GM11168 (cell line): ENCODE measurements around the gene NFKBIL1.

Source experiments
- in situ Hi-C: fragments of 300-500 bp; cut with MboI; formaldehyde crosslinking; loops from one replicate; pipeline ENCODE4 v1.12.0; 2022; ENCODE audit warnings: low sequenced_read_pairs; ENCODE audit not compliant: unreplicated experiment

The NFKBIL1 gene

DNA sequence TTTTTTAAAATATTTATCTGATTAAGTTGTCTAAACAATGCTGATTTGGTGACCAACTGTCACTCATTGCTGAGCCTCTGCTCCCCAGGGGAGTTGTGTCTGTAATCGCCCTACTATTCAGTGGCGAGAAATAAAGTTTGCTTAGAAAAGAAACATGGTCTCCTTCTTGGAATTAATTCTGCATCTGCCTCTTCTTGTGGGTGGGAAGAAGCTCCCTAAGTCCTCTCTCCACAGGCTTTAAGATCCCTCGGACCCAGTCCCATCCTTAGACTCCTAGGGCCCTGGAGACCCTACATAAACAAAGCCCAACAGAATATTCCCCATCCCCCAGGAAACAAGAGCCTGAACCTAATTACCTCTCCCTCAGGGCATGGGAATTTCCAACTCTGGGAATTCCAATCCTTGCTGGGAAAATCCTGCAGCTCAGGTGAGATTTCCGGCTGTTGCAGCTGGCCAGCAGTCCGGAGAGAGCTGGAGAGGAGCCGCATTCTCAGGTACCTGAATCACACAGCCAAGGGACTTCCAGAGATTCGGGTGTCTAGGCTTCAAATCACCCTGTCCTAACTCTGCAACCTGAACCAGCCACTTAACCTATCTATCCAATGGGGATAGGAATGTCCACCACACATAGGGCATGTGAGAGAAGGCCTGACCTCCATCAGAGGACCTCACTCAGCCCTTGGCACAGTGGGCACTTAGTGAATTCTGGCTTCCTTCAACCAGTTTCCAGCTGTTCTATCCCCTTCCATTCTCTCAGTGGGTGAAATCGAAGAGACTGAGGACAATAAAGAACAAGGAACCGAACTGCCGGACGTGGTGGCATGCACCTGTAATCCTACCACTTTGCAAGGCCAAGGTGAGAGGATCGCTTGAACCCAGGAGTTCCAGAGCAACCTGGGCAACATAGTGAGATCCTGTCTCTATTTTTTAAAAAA lies 31.0 kb downstream of the NFKBIL1 start:
- in situ Hi-C loops, result no loop called here

DNA sequence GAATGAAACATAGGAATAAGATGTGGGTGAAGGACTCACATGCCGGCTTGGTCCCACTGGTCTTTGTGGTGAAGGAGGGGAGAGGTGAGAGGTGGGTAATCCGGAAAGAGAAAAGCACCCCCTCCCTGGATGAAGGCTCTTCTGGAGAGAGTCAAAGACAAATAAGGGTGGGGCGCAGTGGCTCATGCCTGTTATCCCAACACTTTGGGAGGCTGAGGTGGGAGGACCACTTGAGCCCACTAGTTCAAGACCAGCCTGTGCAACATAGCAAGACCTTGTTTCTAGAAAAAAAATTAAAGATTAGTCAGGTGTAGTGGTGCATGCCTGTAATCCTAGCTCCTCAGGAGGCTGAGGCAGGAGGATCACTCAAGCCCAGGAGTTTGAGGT lies 31.7 kb downstream of the NFKBIL1 start:
- in situ Hi-C loops, result no loop called here

DNA sequence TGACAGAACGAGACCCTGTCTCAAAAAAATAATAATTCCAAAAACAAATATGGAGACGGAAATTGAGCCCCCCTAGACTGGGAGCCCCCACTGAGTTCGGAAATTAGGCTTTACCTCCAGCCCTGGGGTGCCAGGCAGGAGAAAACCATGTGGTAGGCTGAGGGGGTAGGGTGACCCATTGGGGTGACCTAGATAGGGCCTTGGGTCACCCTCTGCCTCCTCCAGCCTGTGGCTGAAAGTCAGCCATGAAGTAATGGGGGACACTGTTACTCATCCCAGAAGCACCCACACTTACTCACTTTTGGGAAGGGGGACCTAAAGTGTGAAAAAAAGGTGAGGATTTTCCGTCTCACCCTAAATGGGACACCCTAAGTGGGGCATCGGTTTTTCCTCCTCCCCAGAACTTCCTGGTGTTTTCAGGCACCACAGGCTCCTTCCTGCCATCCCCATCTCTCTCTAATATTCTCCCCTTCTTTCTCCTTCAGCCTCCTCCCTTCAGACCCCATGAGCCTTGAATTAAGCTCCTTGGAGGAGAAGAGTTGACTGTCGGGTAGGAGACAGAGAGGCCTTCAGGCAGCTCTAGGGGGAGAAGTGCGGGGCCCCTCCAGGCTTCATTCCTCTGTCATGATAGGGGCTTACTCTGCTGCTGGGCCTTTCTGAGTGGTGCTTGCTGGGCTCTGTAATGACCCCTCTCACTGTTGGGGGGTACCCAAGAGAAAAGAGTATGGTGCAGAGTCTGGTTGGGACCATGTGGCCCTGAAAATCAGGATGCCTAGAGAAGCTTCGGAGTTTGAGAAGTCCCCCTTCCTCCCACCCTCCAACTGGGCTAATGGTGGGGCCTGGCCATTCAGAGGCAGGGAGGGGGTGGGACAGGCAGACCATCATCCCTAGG lies 32.4 kb downstream of the NFKBIL1 start:
- in situ Hi-C loops, result no loop called here

DNA sequence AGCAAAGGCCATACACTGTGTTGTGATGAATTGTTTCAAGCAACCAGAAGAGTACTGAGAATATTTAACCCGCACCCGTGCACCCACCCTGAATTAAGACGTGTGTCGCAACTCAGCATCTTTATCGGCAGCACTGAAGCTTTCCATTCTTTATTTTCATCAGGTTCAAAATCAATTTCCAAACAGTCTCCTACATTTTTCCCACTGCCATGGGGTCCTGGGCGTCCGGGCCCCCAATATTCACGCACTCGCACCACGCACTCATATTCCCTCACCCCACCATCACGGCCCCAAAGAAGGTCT lies 33.0 kb downstream of the NFKBIL1 start:
- in situ Hi-C loops, result no loop called here

DNA sequence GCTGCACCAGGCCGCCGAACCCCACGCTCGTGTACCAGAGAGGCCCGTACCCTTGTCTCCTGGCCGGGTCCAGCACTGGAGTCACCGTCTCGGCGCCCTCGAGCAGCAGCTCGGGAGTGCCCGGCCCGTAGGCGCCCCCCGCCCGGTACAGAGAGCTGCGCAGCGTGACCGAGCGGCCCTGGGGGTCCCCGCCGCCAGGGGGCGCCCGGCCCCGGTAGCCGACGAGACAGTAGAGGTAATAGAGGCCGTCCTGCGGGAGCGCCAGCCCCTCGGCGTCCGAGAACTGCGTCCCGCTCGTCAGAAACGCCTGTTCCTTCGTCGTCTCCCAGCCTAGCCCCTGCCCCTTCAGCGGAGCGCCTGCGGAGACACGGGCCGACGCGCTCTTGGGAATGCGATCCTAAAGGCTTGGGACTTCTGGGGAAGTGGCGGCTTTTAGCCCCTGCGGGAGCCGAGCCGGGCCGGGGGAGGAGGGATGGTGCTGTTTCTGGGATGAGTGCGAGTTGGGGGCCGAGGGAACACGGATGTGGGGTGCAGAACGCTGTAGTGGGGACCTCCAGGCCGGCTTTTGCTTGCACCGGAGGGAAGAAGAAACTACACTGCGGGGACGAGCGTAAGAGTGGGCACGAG lies 33.5 kb downstream of the NFKBIL1 start:
- in situ Hi-C loops, result no loop called here

DNA sequence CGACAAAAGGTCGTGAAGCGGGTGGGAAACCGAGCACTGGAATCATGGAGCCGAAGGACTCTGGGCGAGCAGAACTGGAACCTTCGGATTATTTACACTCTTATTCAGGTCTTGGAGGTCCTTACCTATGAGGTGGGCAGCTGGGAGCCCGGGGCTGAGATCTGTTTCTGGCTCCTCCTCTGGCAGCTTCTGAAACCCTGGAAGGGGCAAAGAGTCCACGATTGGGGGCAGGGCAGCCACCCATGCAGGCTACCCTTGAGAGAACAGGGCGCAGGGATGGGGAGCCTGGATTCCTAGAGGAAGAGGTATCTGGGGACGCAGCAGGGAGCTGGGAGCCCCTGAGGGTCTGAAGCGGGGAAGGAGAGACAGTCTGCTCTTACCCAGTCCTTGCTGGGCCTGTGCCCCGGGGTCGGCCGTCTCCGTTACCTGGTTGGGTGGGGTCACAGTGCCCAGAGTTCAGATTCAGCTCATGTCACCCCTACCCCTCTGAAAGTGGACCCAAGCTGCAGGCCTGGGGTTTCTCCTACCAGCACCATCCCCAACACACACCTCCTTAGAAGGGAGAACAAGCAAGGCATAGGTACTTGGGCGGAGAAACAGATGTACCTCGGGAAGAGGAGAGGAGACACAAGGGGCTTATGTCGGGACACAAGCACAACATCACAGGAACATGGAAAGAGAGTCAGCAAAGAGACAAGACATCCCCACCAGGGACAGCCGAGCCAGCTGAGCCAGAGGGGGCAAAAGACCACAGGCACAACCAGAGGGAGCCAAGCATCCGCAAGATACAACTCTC lies 34.2 kb downstream of the NFKBIL1 start:
- in situ Hi-C loops, result no loop called here

DNA sequence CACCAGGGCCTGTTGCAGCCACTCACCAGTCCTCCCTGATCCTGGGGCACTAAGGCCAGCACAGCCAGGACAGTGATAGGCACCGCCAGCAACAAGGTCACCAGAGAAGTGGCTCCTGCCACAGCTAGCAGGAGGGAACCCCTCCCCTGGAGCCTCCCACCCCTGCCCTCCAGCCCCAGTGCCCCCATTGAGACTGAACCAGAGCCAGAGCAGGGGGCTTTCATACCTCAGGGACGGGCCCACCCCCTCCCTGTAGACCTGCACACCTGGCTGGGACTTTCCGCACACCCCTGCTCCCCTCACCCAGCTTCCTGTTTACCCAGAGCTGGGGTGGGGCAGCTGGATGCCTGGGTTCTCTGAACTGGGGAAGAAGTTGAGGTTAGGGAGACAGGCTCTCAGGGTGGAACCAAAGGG lies 34.8 kb downstream of the NFKBIL1 start, which contains the start of gene LTB:
TSS of gene LTB (minus strand) at position 195 of the 414 bp plus-strand sequence. CDS start at position 188, 7 bp downstream.
- in situ Hi-C loops, result no loop called here

DNA sequence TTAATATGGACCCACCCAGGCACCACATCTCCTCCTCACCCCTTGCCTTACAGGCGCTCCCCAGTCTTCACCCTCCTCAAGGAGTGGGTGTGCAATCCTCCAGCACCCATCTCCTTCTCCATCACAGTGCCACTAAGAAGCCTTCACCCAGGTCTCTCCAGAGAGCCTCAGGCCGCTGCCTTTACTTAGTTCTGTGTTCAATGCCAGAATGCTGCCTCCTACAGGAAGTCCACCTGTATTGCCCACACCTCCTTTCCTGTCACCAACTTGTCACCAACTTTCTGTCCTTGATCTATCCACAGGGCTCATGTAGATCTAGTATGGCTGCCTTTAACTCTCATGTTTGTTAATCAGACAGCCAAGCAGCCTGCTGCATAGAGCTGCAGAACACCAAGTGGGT lies 38.1 kb downstream of the NFKBIL1 start:
- in situ Hi-C loops, result no loop called here

DNA sequence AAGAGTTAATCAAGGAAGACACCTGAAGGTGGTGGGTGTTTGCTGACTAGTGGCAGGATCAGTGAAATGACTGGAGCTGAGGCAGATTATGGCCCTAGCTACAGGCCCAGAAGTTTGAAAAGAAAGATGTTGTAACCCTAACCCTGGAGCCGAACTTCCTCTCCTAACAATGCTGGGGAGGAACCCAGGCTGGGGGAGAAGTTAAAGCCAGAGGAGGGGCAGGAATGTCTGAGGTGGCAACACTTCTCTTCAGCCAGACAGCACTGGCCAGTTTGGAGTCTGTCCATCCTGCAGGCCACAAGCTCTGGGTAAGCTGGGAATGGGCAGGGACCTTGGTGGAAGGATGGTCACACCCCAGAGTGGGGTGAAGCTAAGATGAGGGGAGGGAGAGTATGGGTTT lies 38.6 kb downstream of the NFKBIL1 start, which contains the start of gene LST1:
TSS of gene LST1 (plus strand) at position 270 of the 400 bp plus-strand sequence. CDS start 1,023 bp downstream, outside the sequence.
- in situ Hi-C loops, result no loop called here

DNA sequence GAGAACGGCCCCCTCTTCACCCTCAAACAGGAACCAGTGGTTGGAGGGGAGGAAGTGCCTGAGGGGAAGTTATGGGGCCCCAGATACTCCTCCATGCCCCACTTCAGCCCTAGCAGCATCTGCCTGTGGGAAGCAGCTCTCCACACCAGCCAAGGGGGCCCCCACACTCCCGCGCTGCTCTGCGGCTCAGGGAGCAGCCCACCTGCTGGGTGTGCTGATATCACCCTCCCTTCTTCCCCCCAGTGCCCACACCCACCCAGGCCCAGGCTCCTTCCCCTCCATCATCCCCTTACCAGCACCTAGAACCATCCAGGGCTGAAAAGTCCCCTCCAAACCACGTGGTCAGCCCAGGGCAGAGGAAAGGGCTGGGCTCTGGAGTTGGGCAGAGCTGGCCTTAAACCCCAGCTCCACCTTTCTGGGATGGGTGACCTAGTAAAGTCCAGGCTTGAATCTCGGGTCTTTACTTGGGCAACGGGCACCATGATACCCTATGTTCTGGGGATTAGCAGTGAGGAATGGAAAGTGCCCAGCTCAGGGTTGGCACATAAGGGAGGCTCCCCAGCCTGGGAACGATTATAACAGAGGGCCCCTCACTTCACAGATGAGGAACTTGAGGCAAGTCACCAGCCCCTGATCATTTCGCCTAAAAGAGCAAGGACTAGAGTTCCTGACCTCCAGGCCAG lies 39.3 kb downstream of the NFKBIL1 start:
- in situ Hi-C loops, result no loop called here

DNA sequence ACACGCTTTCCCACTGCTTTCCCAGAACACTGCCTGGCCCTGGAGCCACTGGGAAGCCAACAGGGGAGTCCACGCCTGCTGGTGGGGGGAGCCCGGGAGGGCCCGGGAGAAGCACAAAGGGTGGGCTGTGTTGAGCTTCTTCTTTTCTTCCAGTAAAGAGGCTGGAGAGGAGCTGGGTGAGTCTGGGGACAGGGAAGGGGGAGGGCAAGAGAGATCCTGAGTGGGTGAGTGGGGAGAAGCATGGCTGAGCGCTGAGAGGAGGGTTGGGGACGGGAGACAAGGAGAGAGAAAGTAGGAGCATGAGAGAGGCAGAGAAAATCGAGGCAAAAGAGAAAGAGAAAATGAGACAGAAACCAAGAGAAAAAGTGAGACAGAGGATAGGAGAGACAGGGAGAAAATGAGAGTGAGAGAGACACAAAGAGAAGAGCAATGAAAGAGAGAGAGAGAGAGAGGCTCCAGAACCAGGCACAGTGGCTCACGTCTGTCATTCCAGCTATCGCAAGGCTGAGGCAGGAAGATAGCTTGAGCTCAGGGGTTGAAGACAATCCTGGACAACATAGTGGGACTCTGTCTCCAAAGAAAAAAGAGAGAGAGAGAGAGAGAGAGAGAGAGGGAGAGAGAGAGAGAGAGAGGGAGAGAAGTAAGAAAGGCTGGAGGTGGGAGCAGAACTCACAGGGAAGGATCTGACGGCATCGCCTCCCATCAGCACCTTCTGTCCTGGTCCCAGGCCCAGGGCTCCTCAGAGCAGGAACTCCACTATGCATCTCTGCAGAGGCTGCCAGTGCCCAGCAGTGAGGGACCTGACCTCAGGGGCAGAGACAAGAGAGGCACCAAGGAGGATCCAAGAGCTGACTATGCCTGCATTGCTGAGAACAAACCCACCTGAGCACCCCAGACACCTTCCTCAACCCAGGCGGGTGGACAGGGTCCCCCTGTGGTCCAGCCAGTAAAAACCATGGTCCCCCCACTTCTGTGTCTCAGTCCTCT lies 40.7 kb downstream of the NFKBIL1 start:
- in situ Hi-C loops, result no loop called here

DNA sequence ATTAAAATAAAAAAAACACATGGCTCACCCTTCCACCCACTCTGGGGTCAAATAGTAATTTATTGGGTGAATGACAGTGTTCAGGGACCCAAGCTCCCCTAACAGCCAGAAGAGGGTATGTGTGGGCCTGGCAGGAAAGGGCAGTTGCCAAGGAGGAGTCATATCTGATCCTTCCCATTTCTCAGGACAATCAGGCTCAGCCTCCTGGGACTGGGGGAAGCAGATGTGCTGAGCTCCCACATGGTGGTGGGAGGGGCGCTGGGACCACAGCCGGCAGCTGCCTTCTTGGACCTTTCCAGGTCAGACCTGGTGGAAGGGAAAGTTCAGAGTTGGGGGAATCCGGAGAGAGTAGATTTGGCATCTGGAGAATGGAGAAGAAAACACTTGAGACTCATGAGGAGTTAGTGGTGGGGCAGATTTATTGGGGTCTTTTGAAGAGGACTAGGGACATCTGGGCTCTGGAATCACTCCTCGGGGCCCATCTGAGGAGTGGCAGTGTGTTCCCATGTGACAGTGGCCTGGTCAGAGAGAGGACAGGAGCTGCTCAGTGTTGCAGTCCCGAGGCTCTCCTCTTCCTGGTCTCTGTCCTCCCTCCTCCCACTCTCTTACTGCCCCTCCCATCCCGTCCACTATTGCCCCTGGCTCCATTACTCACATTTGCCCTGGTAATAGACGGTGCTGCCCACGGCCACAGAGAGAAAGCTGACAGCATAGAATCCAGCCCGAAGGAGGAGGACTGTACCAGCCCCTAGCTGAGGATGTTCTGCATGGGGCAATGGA lies 41.7 kb downstream of the NFKBIL1 start:
- in situ Hi-C loops, result no loop called here

DNA sequence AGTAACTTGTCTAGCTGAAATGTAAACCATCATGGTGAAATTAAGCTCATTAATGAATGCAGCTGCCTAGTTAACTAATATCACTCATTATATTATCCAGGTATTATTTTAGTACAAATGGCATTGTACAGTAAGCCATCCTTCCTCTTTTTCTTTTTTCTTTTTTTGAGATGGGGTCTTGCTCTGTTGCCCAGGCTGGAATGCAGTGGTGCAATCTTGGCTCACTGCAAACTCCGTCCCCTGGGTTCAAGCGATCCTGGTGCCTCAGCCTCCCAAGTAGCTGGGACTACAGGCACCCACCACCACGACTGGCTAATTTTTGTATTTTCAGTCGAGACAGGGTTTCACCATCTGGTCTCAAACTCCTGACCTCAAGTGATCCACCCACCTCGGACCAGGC lies 43.3 kb downstream of the NFKBIL1 start:
- in situ Hi-C loops, result loop anchor here (5.0 kb wide), 1 partner anchor 43 kb away; the partner anchor contains the start of genes ATP6V1G2 and NFKBIL1

DNA sequence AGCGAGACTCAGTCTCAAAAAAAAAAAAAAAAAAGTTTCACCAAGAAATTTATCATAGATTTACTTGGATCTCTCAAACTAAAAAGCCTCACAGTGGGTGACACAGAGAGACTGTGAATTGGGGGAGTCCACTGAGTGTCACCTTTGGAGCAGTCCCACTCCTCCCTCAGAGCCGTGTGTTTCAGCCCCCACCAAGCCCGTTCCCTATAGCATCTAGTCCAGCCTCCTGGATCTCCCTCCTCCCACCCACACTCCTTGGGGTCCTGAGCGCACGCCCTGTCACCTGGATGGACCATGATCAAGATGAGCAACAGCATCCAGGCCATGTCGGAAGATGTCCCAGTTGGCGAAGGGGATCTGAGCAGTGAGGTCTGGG lies 45.0 kb downstream of the NFKBIL1 start:
- in situ Hi-C loops, result loop anchor here (5.0 kb wide), 1 partner anchor 45 kb away; the partner anchor contains the start of genes ATP6V1G2 and NFKBIL1

DNA sequence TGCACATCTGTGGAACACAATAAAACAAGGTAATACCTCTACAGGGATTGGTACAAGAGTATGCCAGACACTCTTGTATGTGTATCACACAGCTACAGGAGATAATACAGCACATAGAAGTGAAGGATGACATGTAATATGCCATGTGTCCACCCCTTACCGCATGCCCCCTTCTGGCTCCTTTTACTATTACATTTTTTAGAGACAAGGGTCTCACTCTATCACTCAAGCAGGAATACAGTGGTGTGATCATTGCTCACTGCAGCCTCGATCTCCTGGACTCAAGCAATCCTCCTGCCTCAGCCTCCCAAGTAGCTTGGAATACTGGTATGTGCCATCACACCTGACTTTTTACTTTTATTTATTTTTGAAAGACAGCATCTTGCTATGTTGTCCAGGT lies 49.6 kb downstream of the NFKBIL1 start:
- in situ Hi-C loops, result loop anchor here (5.0 kb wide), 1 partner anchor 105 kb away; no protein-coding TSS in a partner anchor

DNA sequence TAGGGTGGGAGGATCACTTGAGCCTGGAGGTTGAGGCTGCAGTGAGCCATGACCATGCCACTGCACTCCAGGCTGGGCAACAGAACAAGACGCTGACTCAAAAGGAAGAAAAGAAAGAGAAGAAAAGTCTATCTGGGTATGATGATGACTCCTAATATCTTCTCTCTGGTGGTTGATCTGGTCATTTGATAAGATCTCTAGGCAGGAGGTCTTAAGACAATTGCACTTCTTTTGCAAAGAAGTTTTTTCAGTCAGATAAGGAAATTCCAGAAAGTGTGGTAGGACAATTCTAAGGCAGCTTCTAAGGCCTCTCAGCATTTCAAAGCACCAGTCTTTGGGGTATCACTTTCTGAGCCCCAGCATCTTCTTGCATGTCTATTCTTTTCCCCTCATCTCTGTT lies 59.9 kb downstream of the NFKBIL1 start:
- in situ Hi-C loops, result no loop called here
